Uterine smooth muscle cell (primary cell): ENCODE results near the gene ARHGAP11A. TPM values are rescaled to one million over a fixed set of nuclear protein-coding genes. Genes with fewer than 3 reads are reported as not detected.

ENCODE experiments used
- total RNA-seq: library from RNA; depleted of rRNA; stranded (reverse); fragments of >200 nt; gene quantifications from 2 replicates; pipeline ENCODE4 v1.2.3, GENCODE V29; 2014

The ARHGAP11A gene
- 16.9 and 50.8 TPM in 2 replicates for total RNA-seq

GRCh38 chr15:32615051-32615870 is at the start of gene ARHGAP11A:
Gene ARHGAP11A (plus strand): TSS chr15:32615504. CDS start chr15:32616212, 708 bp downstream.

GRCh38 chr15:32593151-32593550 is 22.2 kb upstream of the ARHGAP11A start, which contains the start of gene GOLGA8N:
Gene GOLGA8N (plus strand): TSS chr15:32593456.

GRCh38 chr15:32641517-32642059 is 26.3 kb downstream of the ARHGAP11A start, which contains the start of gene SCG5:
Gene SCG5 (plus strand): TSS chr15:32641710. CDS start chr15:32643593, 1,883 bp downstream.

Other genes with a start within 250 kb of the ARHGAP11A start
- gene GOLGA8K, start 212.2 kb upstream of the ARHGAP11A start, total RNA-seq: 0.25 TPM in 1 of 2 replicates, not detected in the other
- gene GOLGA8O, start 159.9 kb upstream of the ARHGAP11A start, total RNA-seq: 1.7 TPM in 1 of 2 replicates, not detected in the other
- 3.0 and 11.4 TPM in 2 replicates for gene GOLGA8N, start 22.0 kb upstream of the ARHGAP11A start, total RNA-seq
- 3.2 and 14.7 TPM in 2 replicates for gene SCG5, start 26.2 kb downstream of the ARHGAP11A start, total RNA-seq
- 94.3 and 684 TPM in 2 replicates for gene GREM1, start 102.5 kb downstream of the ARHGAP11A start, total RNA-seq